UCSD-AML1 (cell line): ENCODE measurements around the gene TTLL7.

Source experiments
- DNase-seq: peaks from one replicate; lab custom pipeline; 2025; ENCODE audit not compliant: unreplicated experiment; lab: John Stamatoyannopoulos, UW

Gene TTLL7

DNA sequence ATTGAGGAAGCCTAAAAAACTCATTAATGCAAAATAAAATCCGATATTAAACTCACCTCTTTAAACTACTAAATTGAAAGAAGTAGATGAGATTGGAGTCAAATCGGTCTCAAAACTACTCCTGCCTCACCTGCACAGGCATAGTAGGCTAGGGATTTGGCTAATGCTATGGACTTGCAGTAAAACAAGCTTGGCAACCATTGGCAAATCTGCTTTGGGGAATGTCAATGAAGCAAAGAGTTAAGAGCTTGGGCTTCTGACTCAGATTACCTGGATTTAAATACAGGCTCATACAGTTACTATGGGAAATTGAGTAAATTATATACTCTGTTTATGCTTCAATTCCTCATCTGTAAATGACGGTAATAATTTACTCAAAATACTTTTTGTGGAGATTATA is 111.4 kb downstream of the TTLL7 start:
- DNase-seq, result no peak

DNA sequence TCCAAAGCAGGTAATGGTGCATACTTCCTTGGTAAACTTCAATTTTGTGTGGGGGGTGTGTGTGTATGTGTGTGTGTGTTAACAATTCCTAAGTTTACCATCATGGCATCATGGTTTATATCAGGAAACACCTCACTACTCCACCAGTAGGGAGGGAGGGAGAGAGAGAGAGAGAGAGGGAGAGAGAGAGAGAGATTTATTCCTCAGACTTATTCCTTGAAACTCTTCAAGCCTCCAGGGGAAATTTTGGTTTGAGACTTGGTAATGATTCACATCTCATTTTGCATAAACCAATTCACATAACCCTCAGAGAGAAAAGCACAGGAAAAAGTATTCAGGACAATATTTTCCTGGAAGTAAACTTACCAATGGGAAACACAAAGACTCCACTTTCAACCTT is 115.0 kb downstream of the TTLL7 start:
- DNase-seq, result no peak

DNA sequence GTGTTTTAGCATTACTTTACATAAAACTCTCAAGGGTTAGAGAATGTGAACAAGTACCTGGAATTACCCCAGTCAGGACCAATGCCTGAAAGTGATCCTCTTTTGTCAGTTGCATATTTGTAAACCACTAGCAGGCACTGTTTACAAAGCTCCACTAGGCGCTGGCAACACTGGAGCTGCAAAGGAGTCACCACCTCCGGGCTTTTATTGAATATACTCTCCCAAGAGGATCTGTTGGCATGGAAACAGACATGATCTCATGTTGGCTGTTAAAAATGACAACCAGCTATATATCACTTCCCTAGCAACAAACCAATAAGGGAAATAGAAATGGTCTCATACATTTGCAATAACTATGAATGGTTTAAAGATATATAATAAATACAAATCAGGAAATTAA is 116.0 kb downstream of the TTLL7 start:
- no peak for DNase-seq

DNA sequence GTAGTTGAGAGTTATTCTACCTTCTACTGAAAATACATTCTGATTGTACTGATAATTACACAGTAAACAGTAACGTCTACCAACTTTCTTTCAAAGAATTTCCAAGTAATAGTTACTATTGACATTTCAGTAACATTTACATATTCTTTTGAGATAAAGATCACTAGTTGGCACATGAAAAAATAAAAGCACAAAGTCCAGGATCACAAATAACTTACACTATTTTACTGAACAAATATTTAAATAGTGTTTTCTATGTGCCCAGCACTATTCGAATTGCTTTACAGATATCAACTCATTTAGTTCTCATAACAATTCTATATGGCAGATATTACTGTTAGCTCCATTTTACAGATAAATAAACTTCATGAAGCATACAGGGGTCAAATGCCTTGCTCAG is 126.4 kb downstream of the TTLL7 start:
- DNase-seq, result no peak

DNA sequence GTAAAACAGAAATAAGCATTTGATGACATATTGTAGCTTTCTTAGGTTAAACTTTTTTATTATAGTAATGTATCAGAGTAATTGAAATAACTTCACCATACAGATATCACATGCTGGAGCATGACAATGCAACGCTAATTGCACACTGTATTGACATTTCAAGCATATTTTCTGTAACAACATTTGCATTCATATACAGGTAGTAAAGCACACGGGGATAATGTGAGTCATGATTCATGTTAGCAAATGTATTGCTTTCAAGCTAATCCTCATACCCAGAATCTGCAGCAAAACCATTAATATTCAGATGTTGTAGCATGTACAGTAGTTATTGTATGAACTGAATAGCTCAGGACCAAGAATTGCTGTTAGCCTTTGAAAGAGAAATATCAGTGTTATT is 133.9 kb downstream of the TTLL7 start:
- no peak for DNase-seq

DNA sequence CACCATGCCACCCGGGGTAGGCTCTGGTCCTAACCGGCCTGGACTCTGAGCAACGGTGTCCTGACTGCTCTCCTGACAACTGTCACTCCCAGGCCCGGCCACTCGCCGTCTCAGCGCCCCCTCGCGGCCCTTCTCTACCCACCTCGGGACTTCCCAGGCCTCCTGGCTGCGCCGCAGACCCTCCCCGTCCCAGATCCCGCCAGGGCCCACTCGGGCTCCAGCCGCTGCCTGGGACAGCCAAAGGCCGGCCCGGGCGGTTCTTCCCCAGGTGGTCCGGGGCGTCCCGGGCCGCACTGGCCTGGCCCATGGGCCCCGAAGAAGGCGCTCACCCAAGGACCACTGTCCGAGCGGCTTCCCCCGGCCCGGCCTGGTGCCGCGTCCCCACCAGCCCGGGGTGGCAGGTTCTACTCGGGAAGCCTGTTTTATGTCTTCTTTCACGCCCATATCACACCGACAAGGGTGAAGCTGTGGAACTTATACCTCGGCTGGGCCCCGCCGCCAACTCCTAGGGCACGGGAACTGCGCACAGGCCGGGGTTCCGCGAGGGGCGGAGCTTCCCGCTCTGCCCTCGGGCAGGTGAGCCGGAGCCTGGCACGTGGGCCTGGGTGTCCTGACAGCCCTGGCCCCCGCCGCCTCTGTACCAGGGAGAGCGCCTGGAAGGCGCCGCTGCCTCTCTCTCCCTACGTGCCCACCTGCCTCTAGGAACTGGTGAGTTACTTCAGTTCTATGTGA is 138.3 kb downstream of the TTLL7 start:
- peak; percentile 10 for DNase-seq

DNA sequence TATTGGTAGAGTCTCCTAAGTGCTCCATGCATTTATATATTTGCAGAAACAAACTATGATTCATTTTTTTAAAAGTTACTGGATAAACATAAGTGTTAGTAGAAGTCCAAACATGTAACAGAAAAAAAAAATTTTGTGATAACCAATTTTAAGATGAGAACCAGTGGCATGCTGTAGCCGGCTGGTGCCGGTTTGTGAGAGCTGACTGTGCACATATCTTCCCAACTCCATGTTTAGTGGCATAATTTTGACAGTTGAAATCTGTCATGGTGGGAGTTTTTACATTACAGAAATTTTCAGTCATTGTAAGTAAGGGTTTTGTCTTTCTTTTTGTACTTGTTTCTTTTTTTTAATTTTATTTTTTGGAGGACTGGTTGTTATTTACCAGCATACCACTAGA is 141.2 kb downstream of the TTLL7 start:
- no peak for DNase-seq

DNA sequence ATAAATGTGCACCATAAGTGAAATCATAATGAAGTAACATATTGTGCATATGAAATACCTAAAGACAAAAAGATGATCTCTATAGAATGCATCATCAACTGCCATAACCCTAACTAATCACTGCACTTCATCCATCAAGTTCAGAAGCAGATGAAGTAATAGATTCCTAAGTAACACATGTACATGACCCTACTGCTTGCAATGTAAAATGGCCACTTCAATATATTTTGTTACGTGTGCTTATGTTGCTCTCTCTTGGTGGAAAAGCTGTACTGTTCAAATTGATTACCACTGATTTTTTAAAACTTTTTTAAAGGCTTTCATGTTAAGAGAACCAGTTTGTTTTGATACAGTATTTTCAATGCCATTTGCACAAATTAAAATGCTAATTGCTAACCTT is 141.8 kb downstream of the TTLL7 start:
- no peak for DNase-seq

DNA sequence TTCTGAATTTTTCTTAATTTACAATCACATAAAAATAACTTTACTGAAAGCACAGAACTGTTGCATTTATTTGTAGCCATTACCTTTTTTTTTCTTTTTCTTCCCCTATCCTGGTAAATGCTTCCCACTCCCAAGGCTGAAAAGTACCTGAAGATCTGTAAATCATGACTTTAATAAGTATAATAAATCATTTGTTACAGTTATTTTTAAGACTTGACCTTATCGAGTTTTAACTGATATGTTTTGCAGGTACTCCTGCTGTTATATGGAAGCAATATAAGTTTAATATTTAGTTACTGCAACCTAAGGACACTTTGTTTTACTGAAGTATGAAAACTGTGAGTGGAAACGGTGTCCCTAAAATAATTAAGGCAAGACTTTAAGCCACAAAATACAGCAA is 142.6 kb downstream of the TTLL7 start:
- DNase-seq, result no peak

DNA sequence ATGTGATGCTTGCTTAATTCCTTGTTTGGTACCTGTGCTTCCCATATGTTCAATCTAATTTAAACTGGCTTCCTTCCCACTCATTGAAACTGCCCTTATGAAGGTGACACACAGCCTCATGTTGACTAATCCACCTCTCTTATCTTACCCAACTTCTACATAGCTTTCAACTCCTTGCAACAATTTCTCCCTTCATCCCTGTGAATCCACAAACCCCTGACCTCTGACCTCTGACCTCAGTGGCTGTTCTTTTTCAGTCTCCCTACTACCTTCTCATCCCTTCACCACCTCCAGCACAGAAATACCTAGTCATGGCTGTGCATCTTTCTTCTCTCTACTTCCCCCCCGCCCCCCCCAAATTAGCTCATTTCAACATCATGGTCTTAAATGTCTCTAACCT is 144.5 kb downstream of the TTLL7 start:
- no peak for DNase-seq

DNA sequence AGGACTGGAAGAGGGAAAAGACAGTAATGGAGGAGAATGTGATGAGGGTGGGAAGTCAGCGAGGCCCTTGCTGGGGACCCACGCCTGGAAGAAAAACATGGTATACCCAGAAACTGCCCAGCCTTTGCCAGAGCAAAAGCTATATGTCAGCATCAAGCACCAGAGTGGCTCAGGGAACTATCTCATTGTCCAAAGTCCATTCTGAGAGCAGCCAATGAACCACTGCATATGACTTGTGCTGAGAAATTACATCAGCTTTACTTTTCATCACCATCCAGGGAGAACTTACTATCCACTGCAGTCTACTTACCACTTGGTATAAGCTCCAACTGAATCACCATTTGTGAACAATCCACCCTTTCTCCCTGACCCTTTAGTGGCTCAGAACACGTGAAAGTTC is 148.1 kb downstream of the TTLL7 start:
- no peak for DNase-seq

DNA sequence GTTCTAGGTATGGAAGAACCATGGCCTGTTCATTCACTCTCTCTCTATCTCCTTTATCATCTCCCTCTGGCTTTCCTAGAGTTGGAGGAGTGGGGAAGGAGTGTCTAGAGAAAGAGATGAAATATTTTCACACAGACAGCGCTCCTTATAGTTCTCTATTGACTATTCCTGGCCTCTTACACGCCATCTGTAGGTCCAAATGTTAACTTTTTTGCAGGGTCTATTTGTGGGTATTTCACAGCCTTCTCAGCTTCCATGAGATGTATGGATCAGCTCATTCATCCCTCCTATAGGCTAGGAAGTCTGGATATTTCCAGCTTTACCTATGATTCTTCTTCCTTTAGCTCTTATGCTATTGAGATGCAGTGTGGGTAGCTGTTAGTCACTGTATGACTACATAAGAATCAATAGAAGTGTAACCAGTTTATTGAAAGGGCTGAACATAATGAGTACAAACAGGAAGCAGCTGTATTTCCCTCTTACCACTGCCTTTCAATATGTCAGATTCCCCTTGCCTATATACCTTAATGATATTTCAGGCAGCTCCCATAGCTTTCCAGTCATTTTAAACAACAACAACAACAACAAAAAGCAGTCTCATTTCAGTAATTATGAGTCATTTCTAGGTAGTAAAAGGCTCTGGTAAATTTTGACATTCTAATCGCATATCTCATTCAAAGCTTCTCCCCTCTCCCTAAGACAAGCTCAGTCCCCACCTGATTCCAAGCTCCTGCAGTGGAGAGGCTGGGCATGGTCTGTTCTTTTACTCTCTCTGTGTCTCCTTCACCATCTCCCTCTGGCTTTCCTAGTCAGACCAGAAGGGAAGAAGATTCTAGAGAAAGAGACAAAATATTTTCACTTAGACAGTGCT is 149.5 kb downstream of the TTLL7 start:
- no peak for DNase-seq

DNA sequence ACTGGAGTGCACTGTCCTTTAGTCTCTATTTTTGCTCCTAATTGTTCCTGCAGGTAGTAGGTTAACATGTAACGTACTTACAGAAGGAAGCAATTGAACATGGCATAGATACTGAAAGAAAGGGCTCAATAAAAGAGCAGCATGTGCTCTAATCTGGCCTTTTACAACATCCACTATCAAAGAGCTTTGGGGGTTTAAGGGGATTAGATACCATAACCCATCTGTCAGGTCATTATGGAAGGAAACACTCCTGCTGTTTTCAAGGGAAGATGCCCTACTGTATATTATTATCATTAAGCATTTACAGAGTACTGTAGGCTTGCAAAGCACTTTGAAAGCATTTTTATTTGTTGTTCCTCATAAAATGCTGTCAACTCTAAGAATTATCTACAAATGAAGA is 152.8 kb downstream of the TTLL7 start:
- DNase-seq, result no peak

DNA sequence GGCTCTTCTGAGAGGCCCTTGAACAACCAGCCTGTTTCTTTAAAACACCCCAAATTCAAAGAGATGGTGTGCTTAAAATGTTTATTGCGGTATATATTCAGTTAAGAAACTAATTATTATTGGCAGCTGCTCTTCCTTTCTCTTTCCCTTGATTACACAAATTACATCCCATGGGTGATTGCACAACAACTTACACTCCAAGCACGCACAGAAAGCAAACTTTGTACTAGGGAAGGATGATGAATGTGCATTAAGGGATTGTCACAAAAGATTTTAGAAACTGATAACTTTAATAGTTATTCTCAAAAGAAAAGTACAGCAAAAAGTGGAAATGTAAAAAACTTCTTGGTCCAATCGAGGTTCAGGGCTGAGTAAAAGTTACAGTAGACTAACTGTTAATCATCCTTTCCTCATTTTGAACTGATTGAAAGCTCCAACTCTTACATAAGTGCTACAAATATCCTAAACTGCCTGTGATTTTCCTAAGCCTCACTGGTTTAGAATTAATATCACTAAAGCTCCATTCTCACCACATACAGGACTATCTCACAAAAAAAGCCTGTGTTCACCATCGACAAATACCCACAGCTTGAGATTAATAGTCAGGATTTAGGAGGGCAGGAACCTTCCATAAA is 153.4 kb downstream of the TTLL7 start:
- no peak for DNase-seq

DNA sequence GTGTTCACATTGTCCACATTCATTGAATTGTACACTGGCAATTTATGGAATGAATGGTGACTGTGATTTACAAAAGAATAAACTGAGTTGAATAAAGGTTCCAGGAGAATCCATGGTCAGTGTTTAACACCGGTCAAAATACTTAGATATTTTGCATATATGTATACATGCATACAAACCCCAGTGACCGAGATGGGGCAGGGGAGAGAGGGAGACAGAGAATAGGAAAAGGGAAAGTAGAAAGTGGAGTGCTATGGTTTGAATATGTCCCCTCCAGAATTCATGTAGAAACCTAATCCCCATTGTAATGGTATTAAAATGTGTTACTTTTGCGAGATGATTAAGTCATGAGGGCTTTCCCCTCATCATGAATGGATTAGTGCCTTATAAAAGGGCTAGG is 154.4 kb downstream of the TTLL7 start:
- no peak for DNase-seq

DNA sequence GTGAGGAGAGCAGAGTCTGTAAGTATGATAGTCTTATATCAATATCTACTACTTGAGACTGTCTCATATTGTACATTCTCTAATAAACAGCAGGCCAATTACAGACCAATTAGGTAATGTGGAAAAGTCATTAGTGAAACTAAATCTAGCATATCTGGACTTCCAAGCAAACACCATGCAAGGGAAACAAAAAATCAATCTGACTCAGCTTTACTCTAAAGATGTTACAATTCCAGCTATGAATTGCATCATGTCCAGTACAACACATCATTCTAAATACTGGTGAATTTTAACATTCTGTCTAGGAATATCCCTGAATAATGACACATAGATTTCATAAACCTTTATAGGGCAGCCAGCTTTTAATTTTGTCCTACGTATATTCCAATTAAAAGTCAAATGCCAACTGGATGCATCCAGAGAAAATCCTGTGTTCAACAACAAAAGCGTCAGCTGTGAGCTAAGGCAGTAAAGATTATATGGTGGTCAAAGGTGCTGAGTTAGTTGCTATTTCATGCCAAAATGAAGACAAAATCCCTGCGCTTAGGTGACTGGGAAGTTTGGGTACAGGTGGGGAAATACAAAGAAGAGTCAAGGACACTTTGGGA is 159.3 kb downstream of the TTLL7 start:
- no peak for DNase-seq

DNA sequence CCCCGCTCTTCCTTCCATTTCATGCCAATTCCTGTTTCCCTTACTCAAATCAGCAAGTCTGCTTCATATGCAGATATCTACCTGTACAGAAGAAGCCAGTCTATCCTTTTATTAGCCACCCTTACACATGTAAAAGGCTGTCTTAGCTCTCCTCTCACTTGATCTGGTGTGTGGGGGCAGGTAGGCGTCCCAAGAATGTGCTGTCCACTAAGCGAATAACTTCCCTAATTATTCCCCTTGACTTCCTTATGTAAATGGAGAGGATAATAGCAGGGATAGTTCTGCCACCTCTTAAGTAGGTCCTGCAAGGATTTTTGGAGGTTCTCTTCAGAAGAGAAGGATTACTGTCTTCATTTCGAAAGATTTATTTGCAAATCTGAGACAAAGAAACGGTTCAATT is 160.4 kb downstream of the TTLL7 start:
- DNase-seq, result no peak

DNA sequence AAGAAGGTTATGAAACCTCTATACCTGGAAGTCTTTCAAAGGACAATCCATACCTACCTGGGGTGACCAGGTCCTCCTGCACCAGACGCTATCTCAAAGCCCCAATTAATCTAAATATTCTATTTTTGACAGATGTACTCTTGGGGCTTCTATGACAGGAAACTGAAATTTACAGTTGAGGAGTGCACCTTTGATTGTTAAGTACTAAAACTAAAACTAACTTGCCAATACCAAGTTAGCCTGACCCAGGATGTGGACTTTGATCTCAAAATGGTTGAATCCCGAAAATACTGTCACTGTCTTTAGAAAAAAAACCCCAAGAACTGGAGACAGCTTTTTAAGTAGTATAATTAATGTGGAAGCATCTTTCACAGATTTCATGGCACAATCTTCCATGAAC is 162.4 kb downstream of the TTLL7 start:
- no peak for DNase-seq

DNA sequence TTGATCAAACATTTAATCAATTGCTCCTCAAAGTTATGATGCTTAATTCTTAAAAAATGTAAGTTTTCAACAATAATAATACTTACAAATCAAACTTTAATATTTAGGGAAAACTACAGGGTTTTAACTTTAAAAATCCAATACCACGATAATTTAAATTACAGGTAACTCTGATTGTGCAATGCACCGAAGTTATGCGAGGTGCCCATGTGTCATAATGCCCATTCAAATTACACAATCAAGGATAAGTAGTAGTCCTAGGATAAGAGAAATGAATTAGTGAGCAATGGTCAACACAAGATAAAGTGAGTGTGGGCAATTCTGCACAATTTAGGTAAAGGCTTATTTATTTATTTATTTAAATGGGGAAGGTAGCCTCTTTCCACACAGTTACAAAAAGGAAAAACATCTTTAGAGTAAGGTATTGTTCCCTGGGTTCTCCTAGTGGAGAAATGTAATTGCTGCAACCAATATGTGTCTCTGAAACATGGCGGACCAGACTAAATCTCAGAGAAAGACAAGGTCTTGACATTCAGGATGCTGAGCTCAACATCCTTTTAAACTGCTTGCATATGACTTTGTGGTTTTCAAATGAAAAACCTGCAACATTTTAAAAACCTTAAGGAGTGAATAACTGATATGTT is 164.2 kb downstream of the TTLL7 start:
- no peak for DNase-seq

DNA sequence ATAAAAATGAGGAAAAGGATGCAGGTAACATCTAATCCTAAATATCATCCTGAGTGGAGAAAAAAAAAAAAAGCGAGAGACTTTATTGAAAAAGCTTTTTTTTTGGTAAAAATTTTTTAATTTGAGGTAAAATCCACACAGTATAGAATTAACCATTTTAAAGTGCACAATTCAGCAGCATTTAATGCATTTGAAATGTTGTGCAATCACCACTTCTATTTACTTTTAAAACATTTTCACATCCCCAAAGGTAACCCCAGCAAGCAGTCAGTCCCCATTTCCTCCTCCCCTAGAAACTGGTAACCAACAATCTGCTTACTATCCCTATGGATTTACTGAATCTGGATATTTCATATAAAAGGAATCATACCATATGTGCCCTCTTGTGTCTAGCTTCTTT is 166.7 kb downstream of the TTLL7 start:
- DNase-seq, result no peak

DNA sequence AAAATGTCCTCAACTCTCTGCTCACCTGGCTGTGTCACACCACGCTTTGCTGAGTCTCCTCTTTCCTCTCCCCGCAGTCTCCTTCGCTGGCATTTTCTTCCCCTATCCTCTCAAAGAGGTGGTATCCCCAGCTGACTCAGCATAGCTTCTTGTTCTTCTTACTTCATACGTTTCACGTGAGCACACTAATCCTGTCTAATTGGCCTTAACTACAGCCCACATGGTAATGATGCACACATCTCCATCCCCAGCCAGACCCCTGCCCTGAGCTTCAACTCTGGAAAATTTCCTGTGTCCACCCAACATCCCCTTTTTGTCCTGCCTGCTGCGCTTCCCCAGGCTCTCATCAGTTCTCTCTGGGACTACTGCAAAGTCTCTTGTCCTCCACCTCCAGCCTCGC is 169.8 kb downstream of the TTLL7 start:
- DNase-seq, result no peak
